WTC11 (cell line): ENCODE measurements around the gene NT5DC1.

Experiments
- ATF6 ChIP-seq: sonication (generic); formaldehyde crosslinking; IDR thresholded peaks from 2 replicates; pipeline ENCODE4 v1.8.1; 2023; ENCODE audit warnings: mild to moderate bottlenecking, missing genetic modification reagents
- CTCF ChIP-seq: fragments of 200-600 bp; IDR thresholded peaks from 2 replicates; pipeline ENCODE4 v1.8.0; 2022; ENCODE audit warnings: antibody characterized with exemption
- ESRRA ChIP-seq: sonication (generic); formaldehyde crosslinking; IDR thresholded peaks from 2 replicates; pipeline ENCODE4 v1.8.1; 2022; ENCODE audit warnings: mild to moderate bottlenecking, missing genetic modification reagents, borderline replicate concordance
- HMGXB4 ChIP-seq: sonication (generic); formaldehyde crosslinking; IDR thresholded peaks from 2 replicates; pipeline ENCODE4 v1.8.1; 2023; ENCODE audit warnings: mild to moderate bottlenecking, moderate library complexity, missing genetic modification reagents
- JUN ChIP-seq: sonication (generic); formaldehyde crosslinking; IDR thresholded peaks from 2 replicates; pipeline ENCODE4 v1.8.0; 2023; ENCODE audit warnings: mild to moderate bottlenecking, missing genetic modification reagents
- NR1H2 ChIP-seq: sonication (generic); formaldehyde crosslinking; IDR thresholded peaks from 2 replicates; pipeline ENCODE4 v1.9.0; 2021; ENCODE audit warnings: mild to moderate bottlenecking, moderate library complexity, missing genetic modification reagents
- NR2C2 ChIP-seq: sonication (generic); formaldehyde crosslinking; IDR thresholded peaks from 2 replicates; pipeline ENCODE4 v1.8.0; 2022; ENCODE audit warnings: mild to moderate bottlenecking, missing genetic modification reagents
- SMAD3 ChIP-seq: sonication (generic); formaldehyde crosslinking; IDR thresholded peaks from 2 replicates; pipeline ENCODE4 v1.8.0; 2022; ENCODE audit warnings: missing genetic modification reagents, mild to moderate bottlenecking, borderline replicate concordance
- STAT6 ChIP-seq: sonication (generic); formaldehyde crosslinking; conservative IDR thresholded peaks from 2 replicates; pipeline ENCODE4 v1.8.1; 2023; ENCODE audit warnings: mild to moderate bottlenecking, low read depth, missing genetic modification reagents, moderate library complexity
- TEAD4 ChIP-seq: sonication (generic); formaldehyde crosslinking; IDR thresholded peaks from 2 replicates; pipeline ENCODE4 v1.8.0; 2022; ENCODE audit warnings: mild to moderate bottlenecking, missing genetic modification reagents
- USF2 ChIP-seq: sonication (generic); formaldehyde crosslinking; IDR thresholded peaks from 2 replicates; pipeline ENCODE4 v1.8.1; 2023; ENCODE audit warnings: mild to moderate bottlenecking, missing genetic modification reagents, moderate library complexity

GRCh38 chr6:116102873-116103272 lies 2.2 kb downstream of the NT5DC1 start:
- TF ChIP-seq STAT6, result no peak
- TF ChIP-seq USF2, result no peak
- no peak for TF ChIP-seq JUN (CRISPR knock-in tag)
- no peak for TF ChIP-seq NR2C2
- TF ChIP-seq CTCF, result no peak
- no peak for TF ChIP-seq HMGXB4 (CRISPR knock-in tag)
- no peak for TF ChIP-seq ESRRA (CRISPR knock-in tag)
- no peak for TF ChIP-seq NR1H2
- no peak for TF ChIP-seq ATF6 (CRISPR knock-in tag)
- TF ChIP-seq TEAD4, result no peak
- no peak for TF ChIP-seq SMAD3 (CRISPR knock-in tag)
